GM21367 (cell line): Measurements from ENCODE around the gene REG3G.

Experiments used
- ATAC-seq: cut with Tn5 transposase; IDR thresholded peaks from one replicate; pipeline ENCODE4 v1.9.1; 2021; ENCODE audit not compliant: unreplicated experiment

The REG3G gene

DNA sequence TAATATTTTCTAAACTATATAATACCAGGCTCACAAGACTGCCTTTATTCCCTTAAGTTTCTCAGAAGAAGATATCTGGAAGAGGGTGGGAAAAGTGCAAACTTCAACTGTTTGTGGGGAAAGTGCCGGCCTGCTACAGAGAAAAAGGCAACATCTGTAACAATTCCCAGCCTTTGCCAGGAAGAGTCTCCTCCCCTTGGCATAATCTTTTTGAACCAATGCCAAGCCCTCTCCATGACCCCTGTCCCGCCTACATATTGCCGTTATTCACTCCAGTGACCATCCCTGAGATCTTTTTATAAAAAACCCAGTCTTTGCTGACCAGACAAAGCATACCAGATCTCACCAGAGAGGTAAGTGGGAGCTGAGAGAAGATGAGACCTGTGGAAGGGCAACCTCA is at the start of gene REG3G:
REG3G (plus strand) TSS at position 282 of the 400 bp plus-strand sequence. CDS start 392 bp downstream, outside the sequence.
- no peak for ATAC-seq

DNA sequence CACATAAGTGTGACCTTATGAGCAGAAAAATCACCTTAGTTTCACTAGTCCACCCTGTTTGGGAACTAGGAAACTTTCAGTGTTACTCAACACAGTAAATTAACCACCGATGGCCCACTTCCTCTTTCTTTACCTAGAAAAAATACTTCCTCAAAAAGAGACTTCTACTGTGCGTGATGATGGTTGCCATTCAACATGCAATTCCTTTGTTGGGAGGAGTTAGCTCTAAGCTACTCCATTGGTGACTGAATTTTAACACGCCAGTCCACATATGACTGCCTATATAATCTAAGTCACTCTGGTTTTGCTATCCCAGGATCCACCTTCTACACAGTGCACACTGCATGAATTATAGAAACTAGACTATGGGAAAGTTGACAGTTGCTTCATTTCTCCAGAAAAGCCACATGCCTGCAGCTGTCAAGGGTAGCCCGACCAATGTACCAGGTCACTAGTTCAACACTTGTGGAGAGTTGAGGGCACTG is 47.8 kb upstream of the REG3G start:
- ATAC-seq, result peak; percentile 96

DNA sequence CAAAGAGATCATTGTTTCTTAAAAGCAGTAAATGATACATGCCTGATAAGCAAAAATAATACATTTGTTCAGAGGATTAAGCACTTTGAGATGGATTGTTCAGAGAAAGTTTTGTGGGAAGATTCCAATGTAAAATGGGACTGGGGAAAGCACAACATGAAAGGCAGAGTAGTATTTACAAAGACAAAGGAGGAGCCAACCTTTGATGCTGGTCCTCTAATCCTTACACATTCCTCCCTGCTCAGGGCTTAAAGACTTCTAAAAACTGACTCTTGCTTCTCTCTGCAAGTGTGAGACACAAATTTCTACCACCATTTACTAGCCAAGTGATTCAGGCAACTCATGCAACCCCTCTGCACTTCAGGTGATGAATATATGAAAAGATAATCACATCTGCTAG is 47.2 kb upstream of the REG3G start:
- ATAC-seq, result no peak

DNA sequence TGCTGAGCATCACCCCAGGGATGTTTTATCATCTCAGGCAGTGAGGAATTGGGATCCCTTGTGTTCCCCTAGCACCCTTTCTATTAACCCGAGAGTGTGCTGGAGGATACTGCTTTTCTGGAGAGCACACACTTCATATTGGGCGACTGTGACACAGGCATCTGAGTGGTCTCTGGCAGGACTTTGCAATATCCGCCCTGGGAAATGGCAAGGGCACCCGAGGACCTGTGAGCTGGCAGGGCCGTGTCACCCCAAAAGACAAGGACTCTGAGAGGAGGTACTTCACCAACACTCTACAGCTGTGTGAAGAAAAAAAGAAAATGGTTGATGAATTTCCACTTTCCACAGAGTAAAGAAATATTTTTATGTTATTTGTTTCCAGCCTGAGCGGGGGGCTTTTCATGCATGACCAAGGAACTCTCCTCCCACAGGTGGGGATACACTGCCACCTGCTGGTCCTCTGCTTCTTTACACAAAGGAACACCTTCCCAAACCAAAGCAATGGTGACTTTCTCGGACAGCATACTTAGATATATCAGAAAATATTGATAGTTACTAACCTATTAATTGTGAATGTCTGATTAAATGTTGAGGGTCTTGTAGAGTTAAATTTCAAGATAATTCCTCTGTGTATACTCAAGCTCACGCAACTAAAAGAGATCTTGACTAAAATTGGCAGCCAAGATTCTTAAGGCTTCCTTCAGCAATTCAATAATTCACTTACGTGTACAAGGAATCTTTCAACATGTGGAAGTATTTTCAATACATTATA is 45.9 kb upstream of the REG3G start:
- ATAC-seq, result no peak

DNA sequence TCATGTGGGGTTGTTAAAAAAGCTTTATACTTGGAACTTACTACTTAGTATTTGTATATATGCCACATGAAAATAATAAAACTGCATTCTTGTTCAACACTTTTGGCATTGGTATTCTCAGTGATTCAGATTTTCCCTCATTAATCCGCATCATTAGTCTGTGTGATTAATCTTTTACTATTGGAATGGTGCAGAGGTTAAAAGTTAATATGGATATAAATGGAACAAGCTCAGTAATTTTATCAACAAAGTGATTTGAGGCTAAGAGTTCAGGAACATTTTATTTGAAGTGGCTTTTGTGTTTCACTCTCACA is 45.4 kb upstream of the REG3G start:
- ATAC-seq, result no peak

DNA sequence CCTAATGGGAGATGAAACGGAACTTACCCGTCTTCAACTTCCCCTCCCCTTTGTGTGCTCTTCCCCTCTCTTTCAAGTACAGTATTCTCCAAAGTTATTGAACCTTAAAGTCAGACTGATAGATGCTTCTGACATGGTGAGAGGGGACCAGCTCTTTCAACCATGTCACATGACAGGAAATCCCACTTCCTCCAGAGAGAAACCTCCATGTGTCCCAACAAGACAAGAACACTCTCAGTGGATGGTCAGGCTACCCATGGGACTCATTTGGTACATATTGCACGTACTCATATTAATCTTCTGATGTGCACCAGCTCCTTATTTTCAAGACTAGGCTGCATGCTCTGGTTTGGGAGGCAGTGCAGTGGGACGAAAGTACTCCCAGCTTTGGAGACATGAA is 44.6 kb upstream of the REG3G start:
- no peak for ATAC-seq

DNA sequence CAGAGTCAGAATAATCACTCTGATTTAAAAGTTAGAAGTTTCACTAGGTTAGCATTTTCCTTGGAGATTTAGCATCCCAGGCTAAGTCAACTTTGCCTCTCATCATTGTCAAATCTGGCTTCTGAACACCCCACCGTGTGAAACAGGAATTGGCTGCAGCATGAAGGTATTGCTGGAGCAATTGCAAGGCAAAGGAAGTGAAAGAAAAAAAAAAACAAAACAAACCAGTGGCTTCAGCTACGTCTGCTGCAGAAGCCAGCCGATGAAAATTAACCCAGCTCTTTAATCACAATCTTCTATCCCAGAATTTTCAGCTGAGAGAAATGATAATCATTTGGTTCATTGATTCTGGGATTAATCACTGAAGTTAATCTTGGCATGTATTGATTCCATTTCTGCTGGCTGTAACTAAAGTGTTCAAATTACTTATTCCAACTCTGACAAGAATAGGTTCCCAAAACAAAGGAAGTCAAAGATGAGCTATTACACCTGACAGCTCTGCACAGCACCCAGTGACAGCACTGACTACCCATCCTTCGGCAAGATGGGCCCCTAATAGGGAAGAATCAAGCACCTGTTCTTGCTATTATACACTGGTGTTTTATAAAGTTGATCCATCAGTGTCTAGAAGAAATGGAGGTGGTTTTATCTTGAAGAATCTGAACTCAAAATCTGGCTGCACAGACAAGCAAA is 42.7 kb upstream of the REG3G start:
- no peak for ATAC-seq

DNA sequence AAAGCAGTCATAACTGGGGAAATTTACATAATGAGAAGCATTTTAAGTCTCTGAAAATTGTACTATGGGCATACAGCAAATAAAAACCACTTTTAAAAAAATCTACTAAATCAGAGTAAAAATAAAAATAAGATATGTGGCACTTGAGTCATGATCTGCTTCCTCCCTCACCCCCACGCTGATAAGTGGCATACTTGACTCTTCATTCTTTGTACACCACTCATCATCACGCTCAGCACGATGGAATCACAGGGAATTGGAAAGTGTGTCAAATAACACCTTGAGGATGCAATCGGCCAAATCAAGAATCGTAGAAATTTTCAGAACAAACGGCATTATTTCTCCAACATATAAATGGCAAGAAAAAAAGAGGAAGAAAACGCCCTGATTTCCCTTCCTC is 41.1 kb upstream of the REG3G start:
- no peak for ATAC-seq

DNA sequence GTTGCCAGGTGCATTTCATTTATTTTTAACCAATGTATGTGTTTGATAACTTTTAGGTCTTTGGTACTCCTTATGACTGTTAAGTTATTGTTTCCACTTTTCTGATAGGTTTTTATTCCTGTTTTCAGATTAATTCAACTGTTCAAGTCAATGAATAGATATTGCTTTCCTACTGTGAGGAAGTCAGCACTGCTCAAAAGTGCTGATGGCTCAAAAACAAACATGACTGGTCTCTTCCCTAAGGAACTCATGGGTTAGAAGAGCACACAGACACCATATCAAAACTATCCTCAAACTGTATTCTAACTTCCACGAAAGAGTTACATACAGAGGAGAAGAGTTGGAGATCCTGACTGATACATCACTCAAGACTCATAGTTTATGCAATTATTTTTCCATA is 39.9 kb upstream of the REG3G start:
- no peak for ATAC-seq

DNA sequence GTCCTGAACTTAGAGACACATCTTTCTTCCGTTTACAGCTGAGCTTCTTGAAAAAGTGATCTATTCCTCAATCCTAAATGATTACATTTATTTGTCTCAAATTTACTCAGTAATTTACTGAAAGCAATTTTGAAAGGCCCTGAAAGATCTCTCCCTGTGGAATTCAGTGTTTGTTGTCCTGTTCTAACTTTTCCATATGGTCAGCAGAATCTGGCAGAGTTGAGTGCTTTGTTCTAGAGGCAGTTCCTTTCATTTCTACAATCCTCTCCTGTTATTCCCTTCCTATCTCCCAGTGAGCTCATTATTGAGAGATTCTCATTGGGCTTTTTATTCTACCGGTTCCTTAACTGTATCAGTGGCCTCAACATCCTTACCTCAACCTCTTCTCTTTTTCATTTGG is 36.5 kb upstream of the REG3G start:
- ATAC-seq, result no peak

DNA sequence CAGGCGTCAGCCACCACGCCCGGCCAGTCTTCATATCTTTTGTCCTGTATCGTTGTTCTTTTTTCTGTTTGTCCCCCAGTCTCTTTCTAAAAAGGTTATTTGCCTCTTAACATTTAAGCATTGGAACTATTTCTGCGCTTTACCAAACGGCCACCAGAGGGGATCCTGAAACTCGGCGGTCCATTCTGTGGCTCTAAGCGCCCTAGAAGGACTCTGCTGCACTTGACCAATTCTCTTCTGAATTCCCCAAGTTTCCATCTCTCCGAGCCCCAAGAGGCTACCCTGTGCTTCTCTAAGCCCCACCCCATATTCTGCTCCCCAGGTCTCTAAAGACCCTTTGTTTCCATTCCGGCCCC is 33.1 kb upstream of the REG3G start:
- ATAC-seq, result no peak

DNA sequence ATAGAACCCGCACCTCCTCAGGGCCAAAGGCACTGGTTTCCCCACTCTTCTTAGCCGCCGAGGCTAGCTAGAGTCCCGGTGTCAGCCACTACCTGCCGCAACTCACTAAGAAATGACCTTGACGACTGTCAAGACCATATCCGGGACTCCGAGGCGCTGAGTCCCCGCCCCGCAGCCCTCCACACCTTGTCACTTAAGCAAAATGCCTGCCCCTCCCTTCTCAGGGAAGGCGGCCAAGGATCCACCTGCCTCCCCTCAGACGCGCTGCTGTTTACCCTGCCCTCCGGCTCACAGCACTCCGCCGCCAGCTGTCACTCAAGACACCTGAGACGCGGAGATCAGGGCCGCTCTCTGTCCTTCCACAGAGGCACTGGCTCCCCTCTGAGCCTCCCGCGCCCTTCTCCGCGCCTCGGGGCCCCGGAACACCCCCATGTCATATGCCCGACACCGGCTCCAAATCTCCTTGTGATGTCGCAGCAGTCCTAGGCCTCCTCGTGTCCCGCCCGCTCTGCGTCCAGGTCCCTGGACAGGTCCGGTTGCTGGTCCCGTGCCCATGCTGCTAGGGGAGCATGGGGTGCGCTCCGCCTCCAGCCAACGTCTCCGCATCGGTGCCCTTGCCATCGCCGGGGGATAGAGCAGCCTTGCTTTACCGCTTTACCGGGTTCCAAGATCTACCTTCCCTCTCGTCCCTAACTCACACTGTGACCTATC is 32.5 kb upstream of the REG3G start:
- no peak for ATAC-seq

DNA sequence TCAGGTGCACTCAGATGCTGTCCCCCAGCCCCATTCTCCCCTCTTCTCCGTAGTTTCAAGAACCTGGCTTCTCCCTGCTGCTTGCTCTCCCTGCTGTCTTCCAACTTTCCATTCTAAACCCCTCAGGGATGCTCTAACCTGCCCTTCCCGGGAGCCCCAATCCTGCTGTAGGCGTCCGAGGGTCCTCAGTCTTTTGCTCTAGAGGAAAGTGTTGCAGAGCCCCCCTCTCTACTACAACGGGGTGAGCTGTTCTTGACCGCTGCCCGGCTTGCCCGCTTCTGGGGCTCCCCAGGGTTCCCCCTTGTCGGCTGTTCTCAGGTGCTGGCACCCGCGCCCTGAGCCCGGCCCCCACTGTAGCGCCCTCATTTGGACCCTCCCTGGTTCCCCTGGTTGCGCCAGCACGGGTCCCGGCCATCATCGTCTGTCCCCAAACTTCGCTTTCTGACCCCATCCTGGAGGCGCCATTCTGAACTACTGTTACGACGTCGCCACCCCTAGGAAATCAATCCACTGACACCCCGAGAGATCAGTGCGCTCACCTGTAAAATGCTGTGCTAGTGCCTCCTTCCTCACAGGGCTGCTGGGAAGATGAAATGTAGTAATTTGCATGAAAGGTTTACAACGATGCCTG is 31.9 kb upstream of the REG3G start:
- ATAC-seq, result no peak

DNA sequence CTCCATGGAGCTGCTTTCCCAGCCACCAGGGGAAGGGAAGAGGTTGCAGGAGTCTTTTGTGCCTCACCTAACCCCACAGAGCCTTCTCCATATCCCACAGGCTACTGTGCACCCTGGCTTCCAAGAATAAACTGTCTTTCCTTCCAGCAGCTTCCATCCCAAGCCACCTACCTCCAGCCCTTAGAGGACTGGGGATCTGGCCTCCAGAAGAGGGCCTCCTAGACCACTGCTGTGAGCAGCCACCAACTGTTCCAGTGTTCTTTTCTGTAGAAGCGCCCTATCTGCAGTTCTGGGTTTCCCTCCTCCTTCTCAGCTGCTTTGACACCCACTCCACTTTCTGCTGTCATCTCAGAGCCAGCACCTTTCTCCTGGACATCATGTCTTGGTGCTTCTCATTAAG is 30.7 kb upstream of the REG3G start:
- no peak for ATAC-seq

DNA sequence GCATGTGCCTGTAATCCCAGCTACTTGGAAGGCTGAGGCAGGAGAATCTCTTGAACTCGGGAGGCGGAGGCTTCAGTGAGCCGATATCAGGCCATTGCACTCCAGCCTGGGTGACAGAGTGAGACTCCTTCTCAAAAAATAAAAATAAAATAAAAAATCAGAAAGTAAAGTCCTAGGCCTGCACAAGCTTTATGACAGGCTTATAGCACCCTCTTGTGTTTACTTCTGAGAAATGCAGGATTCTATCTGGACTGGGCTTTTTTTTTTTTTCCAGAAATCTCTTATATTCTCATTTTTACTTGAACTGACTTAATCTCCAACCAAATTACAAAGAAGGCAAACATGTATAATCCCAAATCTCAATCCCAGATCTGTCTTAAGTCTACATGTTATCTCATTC is 26.1 kb upstream of the REG3G start:
- ATAC-seq, result no peak

DNA sequence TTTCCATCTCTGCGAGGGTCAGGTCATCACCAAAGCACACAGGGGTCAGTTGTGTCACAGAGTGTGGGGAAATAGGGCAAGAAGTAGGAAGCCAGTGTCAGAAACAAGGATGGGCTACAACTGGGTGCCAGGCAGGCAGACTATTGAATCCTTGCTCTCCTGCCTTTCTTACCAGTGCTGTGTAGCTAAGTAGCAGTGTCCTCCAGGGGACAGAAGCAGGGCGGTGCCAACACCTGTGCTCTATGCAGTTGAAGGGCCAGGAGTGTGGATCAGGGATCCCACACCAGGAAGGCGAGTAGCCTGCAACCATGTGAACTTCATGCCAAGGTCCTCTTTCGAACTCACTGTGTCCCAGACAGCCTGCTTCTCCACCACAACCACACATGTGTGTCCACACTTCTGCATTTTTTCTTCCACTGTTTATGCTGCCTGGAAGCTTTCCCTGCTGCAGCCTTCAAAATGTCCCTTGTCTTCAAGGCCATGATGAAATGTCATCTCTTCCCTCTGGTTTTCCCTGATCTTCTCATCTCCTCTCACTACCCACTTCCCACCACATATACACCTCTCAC is 25.4 kb upstream of the REG3G start:
- ATAC-seq, result no peak

DNA sequence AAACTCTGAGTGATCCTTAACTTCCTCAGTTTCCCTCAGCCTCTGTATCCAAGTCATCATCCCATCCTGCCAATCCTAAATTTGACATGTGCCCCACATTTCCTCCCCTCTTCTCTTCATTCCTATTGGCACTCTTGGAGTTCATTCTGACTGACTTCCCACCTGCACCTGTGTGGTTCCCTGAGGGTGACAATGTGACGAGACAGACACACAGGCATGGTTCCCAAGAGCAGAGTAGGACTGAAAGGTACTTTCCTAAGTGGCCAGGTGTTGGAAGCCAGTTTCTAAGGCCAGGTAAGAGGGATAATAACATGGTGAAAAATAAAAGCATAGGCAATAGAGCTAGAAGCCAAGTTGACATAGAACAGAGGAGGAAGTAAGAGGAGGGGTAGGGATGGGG is 24.2 kb upstream of the REG3G start:
- no peak for ATAC-seq

DNA sequence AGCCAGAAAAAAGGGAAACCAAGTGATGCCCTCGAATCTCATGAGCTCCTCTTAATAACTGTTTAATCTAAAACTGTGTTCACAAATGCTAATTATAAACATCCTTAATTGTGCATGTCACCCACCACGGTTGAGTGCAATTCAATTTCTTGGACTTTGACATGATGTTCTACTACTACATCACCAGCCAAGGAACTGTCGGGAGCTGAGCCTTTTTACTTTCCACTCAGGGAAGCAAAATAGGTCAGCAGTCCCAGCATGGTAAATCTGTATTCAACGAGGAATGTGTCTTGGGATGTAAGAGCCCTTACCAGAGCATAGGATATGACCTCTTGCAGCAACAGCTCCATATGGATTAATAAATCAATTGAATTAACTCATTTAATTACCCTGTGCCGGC is 20.8 kb upstream of the REG3G start:
- no peak for ATAC-seq

DNA sequence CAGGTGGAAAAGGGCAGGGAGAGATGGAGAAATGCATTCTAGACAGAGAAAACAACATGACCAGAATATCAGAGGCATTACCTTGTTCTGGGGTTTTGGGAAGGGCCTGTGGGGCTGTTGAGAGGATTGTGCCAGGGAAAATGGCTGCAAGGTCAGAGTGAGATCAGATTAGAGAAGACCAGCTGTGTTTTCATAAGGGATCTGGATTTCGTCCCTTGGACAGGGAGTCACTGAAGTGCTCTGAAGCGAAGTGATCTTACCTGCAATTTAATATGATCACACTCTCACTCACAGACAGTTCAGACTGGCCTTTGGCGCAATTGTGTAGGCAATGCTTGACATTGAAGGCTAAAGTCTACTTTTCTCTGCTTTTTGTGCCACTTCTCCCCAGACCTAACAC is 20.3 kb upstream of the REG3G start:
- ATAC-seq, result no peak

DNA sequence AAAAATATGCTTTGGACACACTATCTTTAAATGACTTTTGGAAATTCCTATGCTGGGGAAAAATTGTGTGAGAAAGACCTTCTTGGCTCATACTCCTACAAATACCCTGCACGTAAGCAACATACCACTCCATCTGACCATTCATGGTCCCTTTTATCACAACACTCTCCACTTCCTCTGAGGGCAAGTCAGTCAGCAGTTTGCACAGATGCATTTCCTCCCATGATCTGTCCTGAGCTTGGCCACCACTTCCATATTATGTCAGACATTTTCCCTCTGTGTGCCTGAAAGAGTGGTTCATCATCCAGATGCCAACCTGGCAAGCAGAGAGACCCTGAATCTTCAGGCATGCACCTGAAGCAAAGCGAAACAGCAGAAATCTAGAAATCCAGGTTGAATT is 16.1 kb upstream of the REG3G start:
- ATAC-seq, result no peak

DNA sequence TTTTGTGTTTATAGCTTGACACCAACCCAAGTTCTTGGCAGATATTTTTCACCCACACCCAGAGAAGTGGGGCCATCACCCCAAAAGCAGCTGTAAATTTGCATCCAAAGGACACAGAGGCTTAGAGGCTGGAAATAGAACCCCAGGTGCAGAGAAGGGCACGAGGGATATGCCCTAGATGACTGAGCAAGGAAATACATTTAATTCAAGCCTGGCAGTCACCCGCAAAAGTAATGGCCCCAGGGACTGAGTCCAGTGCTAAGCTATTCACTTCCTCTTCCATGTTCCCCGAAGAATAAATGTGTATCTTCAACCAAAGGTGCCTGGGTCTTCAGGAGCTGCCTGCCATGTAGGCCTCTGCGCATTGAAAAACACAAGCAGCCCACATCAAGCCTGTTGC is 14.0 kb upstream of the REG3G start:
- ATAC-seq, result no peak
